ENCODE measurements around the gene SLC31A2.

SLC31A2 gene

DNA sequence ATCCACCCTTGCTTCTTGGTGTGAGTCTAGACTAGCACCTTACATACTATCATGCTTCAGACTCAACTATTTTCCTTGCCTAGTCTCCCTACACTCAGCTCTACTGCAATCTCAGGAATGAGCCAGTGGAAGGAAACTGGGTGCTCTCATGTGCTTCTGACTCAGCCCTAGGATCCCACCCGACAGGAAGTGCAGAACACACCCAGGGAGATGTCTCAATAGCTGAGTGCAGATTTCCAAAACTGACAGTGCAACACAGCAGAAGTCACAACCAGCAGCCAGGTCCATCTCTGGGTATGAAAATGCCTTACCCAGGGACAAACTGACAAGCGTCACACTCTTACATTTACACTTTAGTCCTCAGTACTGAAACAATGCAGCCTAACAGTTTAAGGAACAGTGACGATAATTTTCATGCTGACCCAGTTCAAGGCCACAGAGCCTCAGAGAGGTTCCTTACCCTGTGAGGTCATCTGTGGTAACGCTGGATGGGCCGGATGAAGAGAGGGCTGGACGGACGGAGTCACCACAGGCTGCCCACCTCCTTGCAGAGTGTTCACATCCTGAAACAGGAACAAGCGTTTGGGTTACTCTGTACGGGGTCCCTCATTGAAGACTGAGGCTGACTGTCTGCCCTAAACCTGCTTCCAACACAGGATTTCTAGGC is 37.3 kb downstream of the SLC31A2 start:
- no peaks in the 10 kb centered on the region for H3K4me1 Mint-ChIP-seq
- no peaks in the 10 kb centered on the region for H3K27me3 Mint-ChIP-seq
- H3K36me3 Mint-ChIP-seq (ENCODE audit: low read depth) = peaks cover 55% of the 10 kb centered on the region
- H3K4me3 Mint-ChIP-seq = no peak overlapping the region
- ATAC-seq = no peak
- DNase-seq = no peak
- no peak overlapping the region for H3K27ac Mint-ChIP-seq
- no peaks in the 10 kb centered on the region for H3K9me3 Mint-ChIP-seq

- no peak overlapping the region for H3K4me3 Mint-ChIP-seq
- H3K27ac Mint-ChIP-seq = no peak overlapping the region
- DNase-seq (no peak), ATAC-seq (no peak)
- H3K9me3 Mint-ChIP-seq = no peaks in the 10 kb centered on the region
- H3K4me1 Mint-ChIP-seq = no peaks in the 10 kb centered on the region
- H3K36me3 Mint-ChIP-seq (ENCODE audit: low read depth) = peaks cover 40% of the 10 kb centered on the region
- no peaks in the 10 kb centered on the region for H3K27me3 Mint-ChIP-seq
These were observed 41.6 kb downstream of the SLC31A2 start for GRCh38 chr9:113192455-113192854.

- Mint-ChIP-seq H3K9me3 (no peaks in the 10 kb centered on the region), H3K27ac (no peak overlapping the region), H3K36me3 (ENCODE audit: low read depth) (peaks cover 51% of the 10 kb centered on the region), H3K27me3 (no peaks in the 10 kb centered on the region), H3K4me1 (peaks cover 9% of the 10 kb centered on the region), H3K4me3 (no peak overlapping the region)
- no peak for ATAC-seq
- no peak for DNase-seq
These were observed 49.0 kb downstream of the SLC31A2 start for GRCh38 chr9:113199683-113200329.

DNA sequence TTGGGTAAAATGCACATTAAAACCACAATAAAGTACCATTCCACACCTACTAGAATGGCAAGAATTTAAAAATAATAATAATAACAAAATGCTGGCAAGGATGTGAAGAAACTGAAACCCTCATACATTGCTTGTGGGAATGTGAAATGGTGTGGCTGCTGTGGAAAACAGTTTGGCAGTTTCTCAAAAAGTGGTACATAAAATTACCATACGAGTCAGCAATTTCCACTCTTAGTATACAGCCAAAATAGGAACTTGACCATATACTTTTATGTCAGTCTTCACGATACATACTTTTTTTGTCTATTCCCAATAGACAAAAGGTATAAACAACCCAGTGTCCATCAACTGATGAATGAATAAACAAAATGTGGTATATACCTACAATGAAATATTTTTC is 54.6 kb downstream of the SLC31A2 start:
- H3K27ac Mint-ChIP-seq = no peak overlapping the region
- peaks cover 3% of the 10 kb centered on the region for H3K4me1 Mint-ChIP-seq

DNA sequence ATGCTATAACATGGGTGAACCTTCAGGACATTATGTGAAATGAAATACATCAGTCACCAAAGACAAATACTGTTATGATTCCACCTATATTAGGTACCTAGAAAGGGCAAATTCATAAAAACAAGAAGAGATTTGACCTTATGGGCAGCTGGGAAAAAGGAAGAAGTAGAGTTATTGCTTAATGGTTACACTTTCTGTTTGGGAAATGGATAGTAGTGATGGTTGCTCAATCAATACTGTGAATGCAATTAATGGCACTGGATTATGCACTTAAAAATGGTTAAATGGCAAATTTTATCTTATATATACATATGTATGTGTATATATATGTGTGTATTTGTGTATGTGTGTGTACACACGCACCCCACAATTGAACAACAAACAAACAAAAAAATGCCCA is 55.1 kb downstream of the SLC31A2 start:
- ATAC-seq = no peak
- no peaks in the 10 kb centered on the region for H3K9me3 Mint-ChIP-seq
- H3K27me3 Mint-ChIP-seq = no peaks in the 10 kb centered on the region
- peaks cover 57% of the 10 kb centered on the region for H3K36me3 Mint-ChIP-seq (ENCODE audit: low read depth)
- no peak for DNase-seq
- no peak overlapping the region for H3K4me3 Mint-ChIP-seq
- no peak overlapping the region for H3K27ac Mint-ChIP-seq
- H3K4me1 Mint-ChIP-seq = peaks cover 3% of the 10 kb centered on the region

More for the DNA sequence above, 54.6 kb downstream of the SLC31A2 start:
- ATAC-seq = no peak
- peaks cover 54% of the 10 kb centered on the region for H3K36me3 Mint-ChIP-seq (ENCODE audit: low read depth)
- no peaks in the 10 kb centered on the region for H3K9me3 Mint-ChIP-seq
- no peak overlapping the region for H3K4me3 Mint-ChIP-seq
- H3K27me3 Mint-ChIP-seq = no peaks in the 10 kb centered on the region
- no peak for DNase-seq

DNA sequence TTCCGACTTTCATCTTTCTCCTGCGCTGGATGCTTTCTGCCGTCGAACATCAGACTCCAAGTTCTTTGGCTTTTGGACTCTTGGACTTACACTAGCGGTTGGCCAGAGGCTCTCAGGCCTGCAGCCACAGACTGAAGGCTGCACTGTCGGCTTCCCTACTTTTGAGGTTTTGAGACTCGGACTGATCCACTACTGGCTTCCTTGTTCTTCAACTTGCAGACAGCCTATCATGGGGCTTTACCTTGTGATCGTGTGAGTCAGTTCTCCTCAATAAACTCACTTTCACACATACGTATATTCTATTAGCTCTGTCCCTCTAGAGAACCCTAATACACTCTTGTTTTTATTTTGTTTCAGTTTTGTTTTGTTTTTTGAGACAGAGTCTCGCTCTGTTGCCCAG is 60.0 kb downstream of the SLC31A2 start:
- DNase-seq = no peak
- Mint-ChIP-seq H3K4me3 (no peak overlapping the region), H3K36me3 (ENCODE audit: low read depth) (peaks cover 38% of the 10 kb centered on the region), H3K4me1 (peaks cover 6% of the 10 kb centered on the region), H3K9me3 (no peaks in the 10 kb centered on the region), H3K27ac (no peak overlapping the region), H3K27me3 (no peaks in the 10 kb centered on the region)
- ATAC-seq = no peak

All from activated naive CD8-positive, alpha-beta T cell treated with anti-CD3 and anti-CD28 coated beads, Interleukin-2, amount 50 U/mL, for 24 hours (primary cell).